Activated naive CD4-positive, alpha-beta T cell treated with anti-CD3 and anti-CD28 coated beads for 36 hours (primary cell): ENCODE measurements around the gene CCNI. TPM values are rescaled to one million over a fixed set of nuclear protein-coding genes. Genes with fewer than 3 reads are reported as not detected.

Source experiments
- CTCF ChIA-PET: fragments of 350-600 bp; sonication (Branson Sonifier 250); formaldehyde crosslinking; loops from one replicate; lab custom pipeline; 2021; ENCODE audit warnings: antibody characterized with exemption; lab: Charles Lee
- DNase-seq: peaks from one replicate; pipeline ENCODE4 v3.0.0-alpha.2; 2020
- H3K27ac Mint-ChIP-seq: one replicate; pipeline ENCODE4 v1.8.0; 2021; ENCODE audit warnings: mild to moderate bottlenecking, mixed read lengths
- H3K27me3 Mint-ChIP-seq: one replicate; pipeline ENCODE4 v1.8.0; 2021; ENCODE audit warnings: low read depth, mixed read lengths
- H3K36me3 Mint-ChIP-seq: one replicate; pipeline ENCODE4 v1.8.0; 2021; ENCODE audit warnings: low read depth, mixed read lengths
- H3K4me1 Mint-ChIP-seq: one replicate; pipeline ENCODE4 v1.8.0; 2021; ENCODE audit warnings: low read depth, mixed read lengths
- H3K4me3 Mint-ChIP-seq: one replicate; pipeline ENCODE4 v1.8.0; 2021; ENCODE audit warnings: mild to moderate bottlenecking, moderate library complexity, mixed read lengths
- H3K9me3 Mint-ChIP-seq: one replicate; pipeline ENCODE4 v1.8.0; 2021; ENCODE audit warnings: mixed read lengths
- intact Hi-C: fragments of 100-400 bp; cut with micrococcal nuclease; formaldehyde crosslinking; loops from one replicate; pipeline ENCODE4 v1.15.1; 2023
- total RNA-seq, 2 experiments: library from RNA; stranded (reverse); gene quantifications; one replicate each; pipeline ENCODE4 v1.2.3, GENCODE V29; 2021

Gene CCNI
- total RNA-seq, 2 experiments from 2014 or later, result 211 to 218 TPM

DNA sequence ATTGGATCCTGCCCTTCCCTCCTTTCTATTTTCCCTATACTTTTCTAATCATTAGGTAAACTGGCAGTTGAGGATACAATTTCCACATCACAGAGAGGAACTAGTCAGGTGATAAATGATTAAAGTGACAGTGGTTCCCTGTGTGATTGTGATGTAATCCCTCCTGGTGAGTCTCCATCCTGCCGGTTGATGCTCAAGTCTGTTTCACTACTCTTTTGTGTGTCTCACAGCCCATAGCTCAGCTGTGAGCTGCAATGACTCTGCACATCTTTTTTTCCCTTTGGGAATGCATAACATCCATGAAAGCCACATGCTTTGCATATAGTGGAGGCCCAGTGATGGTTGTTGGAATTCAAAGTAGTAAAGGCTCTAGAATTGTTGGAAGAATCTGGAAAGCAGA, 60.4 kb downstream of the CCNI start:
- H3K4me3 Mint-ChIP-seq, result no peak overlapping the region
- no peaks in the 10 kb centered on the region for H3K27me3 Mint-ChIP-seq
- CTCF ChIA-PET, result interaction anchor here (0.8 kb wide), 1 partner anchor 188 kb away, joined by 3 read pairs; no protein-coding TSS in a partner anchor
- no peaks in the 10 kb centered on the region for H3K9me3 Mint-ChIP-seq
- peaks cover 12% of the 10 kb centered on the region for H3K36me3 Mint-ChIP-seq
- intact Hi-C loops, result no loop called here
- peaks cover 37% of the 10 kb centered on the region for H3K4me1 Mint-ChIP-seq
- no peak overlapping the region for H3K27ac Mint-ChIP-seq
- peak; percentile 41 for DNase-seq

DNA sequence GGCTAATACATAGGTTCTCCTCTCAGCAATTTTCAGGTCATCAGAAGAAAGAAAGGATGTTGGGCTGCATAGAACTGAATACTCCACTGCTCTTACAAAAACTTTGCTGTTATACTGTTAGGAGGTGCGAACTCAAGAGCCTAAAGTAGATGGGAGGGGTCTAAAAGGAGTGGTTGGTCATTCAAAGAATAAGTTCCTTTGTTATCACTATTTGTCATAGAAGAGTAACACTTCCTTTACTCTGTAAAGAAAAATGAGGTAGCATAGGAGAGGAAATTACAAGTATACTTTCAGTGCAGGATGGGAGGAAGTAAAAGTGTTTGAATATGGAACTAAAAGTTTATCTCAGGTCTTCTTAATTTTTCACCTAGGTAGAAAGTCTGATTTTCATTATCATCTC, 61.5 kb downstream of the CCNI start:
- intact Hi-C loops, result loop anchor here (1.0 kb wide), 2 partner anchors 12 to 20 kb away; no protein-coding TSS in a partner anchor
- H3K27ac Mint-ChIP-seq, result no peak overlapping the region
- no peak for DNase-seq

GRCh38 chr4:77012726-77013125, 63.1 kb downstream of the CCNI start:
- CTCF ChIA-PET, result no interaction called here
- H3K27me3 Mint-ChIP-seq, result no peaks in the 10 kb centered on the region
- H3K27ac Mint-ChIP-seq, result no peak overlapping the region
- H3K4me3 Mint-ChIP-seq, result no peak overlapping the region
- DNase-seq, result no peak
- H3K36me3 Mint-ChIP-seq, result peaks cover 8% of the 10 kb centered on the region
- no peaks in the 10 kb centered on the region for H3K9me3 Mint-ChIP-seq
- peaks cover 57% of the 10 kb centered on the region for H3K4me1 Mint-ChIP-seq
- intact Hi-C loops, result no loop called here

More for the DNA sequence above, 61.5 kb downstream of the CCNI start:
- H3K4me3 Mint-ChIP-seq, result no peak overlapping the region
- no peaks in the 10 kb centered on the region for H3K27me3 Mint-ChIP-seq
- H3K36me3 Mint-ChIP-seq, result peaks cover 9% of the 10 kb centered on the region
- H3K9me3 Mint-ChIP-seq, result no peaks in the 10 kb centered on the region
- peaks cover 42% of the 10 kb centered on the region for H3K4me1 Mint-ChIP-seq
- CTCF ChIA-PET, result no interaction called here

DNA sequence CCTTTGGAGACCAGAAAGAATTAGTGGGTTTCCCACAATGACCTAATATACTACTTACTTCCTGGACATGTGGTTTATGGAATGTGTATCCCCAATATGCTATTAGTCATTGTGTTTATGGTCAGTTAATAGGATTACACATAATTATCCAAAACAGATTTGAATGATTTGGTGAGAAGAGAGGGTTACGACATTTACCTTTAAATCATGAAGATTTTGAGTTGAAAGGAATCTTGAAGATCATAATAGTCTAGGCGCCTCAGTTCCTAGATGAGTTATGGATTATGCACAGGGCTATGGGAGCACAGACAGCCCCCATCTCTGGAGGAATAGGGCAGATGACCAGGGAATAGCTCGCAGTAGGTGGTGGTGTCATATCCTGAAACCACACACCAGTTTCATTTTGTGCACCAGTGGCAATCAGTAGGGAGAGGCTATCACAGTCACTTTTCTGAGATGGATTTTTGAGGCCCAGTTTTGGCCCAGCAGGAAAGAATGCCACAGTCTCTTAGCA, 64.9 kb downstream of the CCNI start:
- Mint-ChIP-seq H3K27me3 (no peaks in the 10 kb centered on the region), H3K4me1 (peaks cover 73% of the 10 kb centered on the region), H3K4me3 (no peak overlapping the region), H3K9me3 (no peaks in the 10 kb centered on the region), H3K27ac (no peak overlapping the region), H3K36me3 (peaks cover 8% of the 10 kb centered on the region)
- DNase-seq, result no peak
- CTCF ChIA-PET, result no interaction called here
- intact Hi-C loops, result no loop called here

- no peaks in the 10 kb centered on the region for H3K27me3 Mint-ChIP-seq
- DNase-seq, result no peak
- H3K4me3 Mint-ChIP-seq, result no peak overlapping the region
- H3K4me1 Mint-ChIP-seq, result peaks cover 63% of the 10 kb centered on the region
- H3K9me3 Mint-ChIP-seq, result no peaks in the 10 kb centered on the region
- CTCF ChIA-PET, result interaction anchor here (1.0 to 1.1 kb wide), 2 partner anchors 10 to 114 kb away, joined by 3 read pairs; no protein-coding TSS in a partner anchor
- H3K27ac Mint-ChIP-seq, result no peak overlapping the region
- intact Hi-C loops, result no loop called here
- peaks cover 6% of the 10 kb centered on the region for H3K36me3 Mint-ChIP-seq
Measured at GRCh38 chr4:77009511-77010115, 66.2 kb downstream of the CCNI start.

DNA sequence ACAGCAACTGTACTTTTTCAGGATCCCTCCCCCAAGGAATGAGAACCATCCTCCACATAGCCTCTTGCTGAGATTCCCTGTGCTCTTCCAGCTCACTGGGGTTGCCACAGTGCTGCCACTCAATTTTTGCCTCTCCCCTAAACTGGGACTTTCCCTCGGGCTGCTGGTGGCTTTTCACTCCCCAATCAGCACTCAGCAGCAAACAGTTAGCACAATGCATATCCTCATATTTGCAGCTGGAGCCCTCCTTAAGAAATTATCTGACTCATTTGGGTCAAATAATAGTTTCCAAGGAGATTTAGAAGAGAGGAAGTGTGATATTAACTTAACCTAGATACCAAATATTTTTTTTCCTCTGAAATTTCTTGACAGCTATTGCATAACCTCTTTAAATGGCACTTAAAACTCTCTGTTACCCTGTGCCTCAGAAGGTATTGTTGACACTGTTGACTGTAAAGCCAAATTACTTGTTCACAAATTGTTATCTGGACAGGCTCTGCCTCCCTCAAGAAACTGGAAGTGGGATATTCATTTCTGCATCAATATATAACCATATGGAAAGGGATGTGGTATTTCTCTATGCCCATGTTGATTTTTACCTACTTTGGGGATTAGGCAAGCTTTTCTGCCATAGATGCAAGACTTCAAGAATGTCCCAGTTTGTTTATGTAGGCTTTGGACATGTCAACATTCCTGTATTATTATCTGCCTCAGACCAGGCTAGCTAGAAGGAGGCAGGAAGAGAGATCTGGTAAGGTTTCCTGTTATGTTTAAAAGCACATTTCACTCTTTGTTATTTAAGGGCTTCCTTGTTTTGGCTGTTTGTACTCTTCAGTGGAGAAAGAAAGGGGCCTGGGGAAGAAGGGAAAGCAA, 68.2 kb downstream of the CCNI start:
- Mint-ChIP-seq H3K9me3 (no peaks in the 10 kb centered on the region), H3K27me3 (no peaks in the 10 kb centered on the region), H3K4me1 (peaks cover 66% of the 10 kb centered on the region), H3K4me3 (no peak overlapping the region), H3K27ac (no peak overlapping the region), H3K36me3 (peaks cover 6% of the 10 kb centered on the region)
- CTCF ChIA-PET, result interaction anchor here (0.8 to 2.0 kb wide), 3 partner anchors 12 to 51 kb away, joined by 3 to 6 read pairs (median 3); no protein-coding TSS in a partner anchor
- intact Hi-C loops, result loop anchor here (1.0 kb wide), 1 partner anchor 19 kb away; no protein-coding TSS in a partner anchor
- peak; percentile 60 for DNase-seq

DNA sequence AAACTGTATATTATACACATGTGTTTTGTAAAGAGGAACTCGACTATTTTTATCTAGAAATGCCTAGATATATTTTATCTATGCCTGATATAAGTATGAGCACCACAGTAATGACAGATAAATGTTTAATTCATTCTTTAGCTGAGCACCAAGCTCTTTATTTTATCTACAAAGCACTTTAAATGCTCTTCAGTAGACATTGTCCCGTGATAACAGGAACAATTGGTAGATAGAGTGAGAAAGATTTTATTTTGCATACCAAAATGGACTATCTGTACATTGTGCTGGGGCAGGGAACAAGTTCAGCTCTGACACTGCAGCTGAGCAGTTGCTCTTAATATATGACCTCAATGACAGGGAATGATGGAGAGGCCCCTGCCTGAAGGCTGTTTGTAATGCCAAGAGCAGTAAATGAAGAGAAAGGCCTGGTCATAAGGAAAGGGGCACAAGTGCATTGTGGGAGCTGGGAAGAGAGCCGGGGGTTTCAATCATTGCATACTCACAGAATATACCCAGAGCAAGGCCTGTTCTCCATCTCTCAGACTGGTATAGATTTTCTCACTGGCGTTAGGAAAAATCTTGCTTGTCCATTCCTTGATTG, 68.9 kb downstream of the CCNI start:
- DNase-seq, result no peak
- no peak overlapping the region for H3K27ac Mint-ChIP-seq
- H3K27me3 Mint-ChIP-seq, result no peaks in the 10 kb centered on the region
- intact Hi-C loops, result loop anchor here (1.0 kb wide), 1 partner anchor 19 kb away; no protein-coding TSS in a partner anchor
- H3K9me3 Mint-ChIP-seq, result no peaks in the 10 kb centered on the region
- H3K36me3 Mint-ChIP-seq, result peaks cover 6% of the 10 kb centered on the region
- H3K4me1 Mint-ChIP-seq, result peaks cover 71% of the 10 kb centered on the region
- CTCF ChIA-PET, result interaction anchor here (0.7 to 2.0 kb wide), 2 partner anchors 11 to 148 kb away, joined by 3 to 6 read pairs; no protein-coding TSS in a partner anchor
- H3K4me3 Mint-ChIP-seq, result no peak overlapping the region

- intact Hi-C loops, result loop anchor here (1.0 kb wide), 1 partner anchor 25 kb away; no protein-coding TSS in a partner anchor
- Mint-ChIP-seq H3K36me3 (peaks cover 3% of the 10 kb centered on the region), H3K4me3 (no peak overlapping the region), H3K27me3 (no peaks in the 10 kb centered on the region), H3K4me1 (peaks cover 49% of the 10 kb centered on the region), H3K27ac (no peak overlapping the region), H3K9me3 (no peaks in the 10 kb centered on the region)
- no peak for DNase-seq
- CTCF ChIA-PET, result interaction anchor here (0.9 to 1.1 kb wide), 2 partner anchors 28 to 56 kb away, joined by 3 read pairs; no protein-coding TSS in a partner anchor
Measured at GRCh38 chr4:77003400-77003799, 72.4 kb downstream of the CCNI start.

DNA sequence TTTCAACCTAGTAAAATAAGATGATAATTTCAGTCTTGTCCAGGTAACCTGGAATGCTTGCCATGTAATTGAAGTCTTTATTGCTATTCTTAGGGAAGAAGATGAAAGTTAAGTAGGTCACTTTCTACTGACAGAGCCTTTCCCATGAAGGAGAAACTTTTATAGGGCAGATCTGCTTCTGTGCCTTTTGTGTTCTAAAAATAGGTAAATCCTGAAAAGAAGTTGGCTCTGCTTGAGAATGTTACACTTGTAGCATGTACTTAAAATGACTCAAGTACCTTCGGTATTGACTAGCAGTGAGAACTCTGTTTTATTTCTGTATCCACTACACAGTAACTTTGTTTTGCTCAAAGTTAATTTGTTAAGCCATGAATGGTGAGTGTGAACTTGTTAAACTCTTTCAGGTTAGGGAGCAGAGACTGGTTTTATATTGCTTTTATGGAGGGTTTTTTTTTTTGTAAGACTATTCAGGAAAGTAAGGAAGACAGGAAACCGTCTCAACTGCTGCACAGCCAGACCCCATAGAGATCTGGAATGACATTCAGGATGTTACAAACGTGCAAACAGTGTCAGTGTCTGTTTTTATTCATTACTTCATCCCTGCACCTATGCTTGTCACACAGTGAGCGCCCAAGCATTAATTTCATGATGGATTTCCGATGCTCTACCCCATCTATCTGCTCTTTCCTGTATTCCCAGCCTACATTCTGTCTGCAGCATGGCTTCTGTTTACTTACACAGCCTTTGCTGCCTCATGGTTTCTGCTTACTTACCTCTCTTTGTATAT, 73.3 kb downstream of the CCNI start:
- no peak overlapping the region for H3K4me3 Mint-ChIP-seq
- no peak for DNase-seq
- peaks cover 41% of the 10 kb centered on the region for H3K4me1 Mint-ChIP-seq
- no peak overlapping the region for H3K27ac Mint-ChIP-seq
- no peaks in the 10 kb centered on the region for H3K9me3 Mint-ChIP-seq
- no peaks in the 10 kb centered on the region for H3K27me3 Mint-ChIP-seq
- CTCF ChIA-PET, result interaction anchor here (0.9 kb wide), 1 partner anchor 57 kb away, joined by 3 read pairs; no protein-coding TSS in a partner anchor
- H3K36me3 Mint-ChIP-seq, result peaks cover 7% of the 10 kb centered on the region
- intact Hi-C loops, result loop anchor here (1.0 kb wide), 2 partner anchors 8 to 26 kb away; no protein-coding TSS in a partner anchor

- CTCF ChIA-PET, result no interaction called here
- intact Hi-C loops, result loop anchor here (1.0 kb wide), 1 partner anchor 8 kb away; no protein-coding TSS in a partner anchor
- H3K4me1 Mint-ChIP-seq, result peaks cover 35% of the 10 kb centered on the region
- DNase-seq, result no peak
- no peaks in the 10 kb centered on the region for H3K9me3 Mint-ChIP-seq
- no peak overlapping the region for H3K4me3 Mint-ChIP-seq
- no peaks in the 10 kb centered on the region for H3K27me3 Mint-ChIP-seq
- no peak overlapping the region for H3K27ac Mint-ChIP-seq
- peaks cover 10% of the 10 kb centered on the region for H3K36me3 Mint-ChIP-seq
Measured at GRCh38 chr4:77001907-77002306, 73.9 kb downstream of the CCNI start.

DNA sequence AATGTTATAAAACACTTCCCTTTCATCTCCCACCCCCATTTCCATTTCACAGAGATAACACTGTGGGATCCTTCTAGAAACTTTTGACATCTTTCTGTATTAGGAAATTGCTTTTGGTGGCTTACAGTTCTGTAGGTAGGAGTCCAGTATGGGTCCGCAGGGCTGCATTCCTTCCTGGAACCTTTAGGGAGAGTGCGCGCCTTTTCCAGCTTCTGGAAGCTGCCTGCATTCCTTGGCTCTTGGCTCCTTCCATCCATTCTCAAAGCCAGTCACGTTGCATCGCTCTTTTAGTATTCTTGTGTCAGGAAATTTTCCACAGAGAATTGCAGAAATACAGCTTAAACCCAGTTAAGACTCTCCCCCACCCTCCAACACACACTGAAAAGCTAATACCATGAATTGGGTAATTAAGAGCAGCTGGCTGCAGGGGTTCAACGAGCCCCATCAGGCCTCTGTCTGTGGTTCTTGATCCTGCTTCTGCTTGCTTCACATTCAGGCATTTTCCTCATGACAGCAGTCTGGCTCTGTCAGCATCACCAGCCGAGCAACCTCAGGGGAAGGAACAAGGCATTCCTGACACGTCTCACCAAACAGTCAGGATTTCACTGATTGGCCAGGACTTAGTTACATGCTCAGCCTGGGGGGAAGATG, 77.4 kb downstream of the CCNI start:
- peaks cover 38% of the 10 kb centered on the region for H3K4me1 Mint-ChIP-seq
- no peak overlapping the region for H3K4me3 Mint-ChIP-seq
- H3K9me3 Mint-ChIP-seq, result no peaks in the 10 kb centered on the region
- intact Hi-C loops, result no loop called here
- CTCF ChIA-PET, result no interaction called here
- no peak overlapping the region for H3K27ac Mint-ChIP-seq
- no peak for DNase-seq
- H3K27me3 Mint-ChIP-seq, result no peaks in the 10 kb centered on the region
- peaks cover 10% of the 10 kb centered on the region for H3K36me3 Mint-ChIP-seq
